GM18858 (cell line): ENCODE data around the gene EIF2S2.
"Not testable (repeated sequence)": the region's sequence is repeated elsewhere in the genome, so short reads cannot be mapped to it uniquely, and the experiment has no call there.

Experiments used
- ATAC-seq: cut with Tn5 transposase; IDR thresholded peaks from one replicate; pipeline ENCODE4 v1.9.1; 2021; ENCODE audit not compliant: unreplicated experiment

Gene EIF2S2

GRCh38 chr20:34111702-34112599 lies at the start of gene EIF2S2:
TSS of gene EIF2S2 (minus strand) at chr20:34112243. CDS start at chr20:34112110, 133 bp downstream.
- peak; percentile 86 for ATAC-seq

GRCh38 chr20:34157697-34158096 lies 45.7 kb upstream of the EIF2S2 start:
- not testable (repeated sequence) for ATAC-seq

- ATAC-seq = no peak
Observed at GRCh38 chr20:34155836-34156235, 43.8 kb upstream of the EIF2S2 start.

- ATAC-seq = not testable (repeated sequence)
Observed at GRCh38 chr20:34153169-34153568, 41.1 kb upstream of the EIF2S2 start.

- not testable (repeated sequence) for ATAC-seq
Observed at GRCh38 chr20:34152073-34152472, 40.0 kb upstream of the EIF2S2 start.

- ATAC-seq = no peak
Observed at GRCh38 chr20:34150306-34151000, 38.4 kb upstream of the EIF2S2 start.

- no peak for ATAC-seq
Observed at GRCh38 chr20:34145280-34145819, 33.3 kb upstream of the EIF2S2 start.

- no peak for ATAC-seq
Observed at GRCh38 chr20:34143951-34144350, 31.9 kb upstream of the EIF2S2 start.

GRCh38 chr20:34142121-34142520 lies 30.1 kb upstream of the EIF2S2 start:
- no peak for ATAC-seq

- no peak for ATAC-seq
Observed at GRCh38 chr20:34141293-34141692, 29.2 kb upstream of the EIF2S2 start.

- ATAC-seq = not testable (repeated sequence)
Observed at GRCh38 chr20:34135525-34136275, 23.7 kb upstream of the EIF2S2 start.

GRCh38 chr20:34133365-34133860 lies 21.4 kb upstream of the EIF2S2 start:
- not testable (repeated sequence) for ATAC-seq

GRCh38 chr20:34132943-34133342 lies 20.9 kb upstream of the EIF2S2 start:
- ATAC-seq = not testable (repeated sequence)

GRCh38 chr20:34132491-34132890 lies 20.4 kb upstream of the EIF2S2 start:
- ATAC-seq = not testable (repeated sequence)

GRCh38 chr20:34131491-34131890 lies 19.4 kb upstream of the EIF2S2 start:
- no peak for ATAC-seq

GRCh38 chr20:34129518-34130162 lies 17.6 kb upstream of the EIF2S2 start:
- no peak for ATAC-seq

- ATAC-seq = no peak
Observed at GRCh38 chr20:34127792-34128191, 15.7 kb upstream of the EIF2S2 start.

GRCh38 chr20:34124469-34125249 lies 12.6 kb upstream of the EIF2S2 start:
- ATAC-seq = no peak

- no peak for ATAC-seq
Observed at GRCh38 chr20:34123309-34123708, 11.3 kb upstream of the EIF2S2 start.
